GM12878 (cell line): ENCODE results near the gene CPD.

ENCODE experiments used
- CEBPB ChIP-seq, 2 experiments: fragments of 150-350 bp in 1 of 2; IDR thresholded peaks; 2 replicates each; pipeline ENCODE4 v1.6.1; 2012 to 2014; ENCODE audit warnings: low read depth in 2 of 2, low read length in 2 of 2, borderline replicate concordance in 1 of 2, inconsistent platforms in 1 of 2
- SREBF2 ChIP-seq: IDR thresholded peaks from 2 replicates; pipeline ENCODE4 v1.6.1; 2012; ENCODE audit warnings: mild to moderate bottlenecking, low read length

DNA sequence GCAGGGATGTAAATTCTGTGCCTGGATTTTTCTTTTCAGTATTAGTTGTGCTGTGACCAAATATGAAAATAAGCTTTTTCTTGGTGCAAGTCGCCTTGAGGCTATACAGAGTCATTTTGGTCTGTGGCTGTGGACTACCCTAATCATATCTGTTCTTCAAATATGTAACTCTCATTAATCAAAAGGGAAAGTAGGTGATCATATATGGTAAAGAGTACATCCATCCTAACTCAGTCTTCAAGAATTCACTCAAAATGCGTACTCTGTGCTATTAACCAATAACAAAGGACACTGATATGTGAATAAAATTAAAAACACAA lies 2.6 kb downstream of the CPD start:
- no peak for TF ChIP-seq SREBF2
- TF ChIP-seq CEBPB (IDR thresholded peaks at IDR 0.05; ENCODE audit: borderline replicate concordance in 1 of 2, low read depth in 2 of 2, low read length in 2 of 2) = no peak
